Gastroesophageal sphincter (tissue), 4 donors: ENCODE data around the gene GLG1. TPM values are rescaled to one million over a fixed set of nuclear protein-coding genes. Genes with fewer than 3 reads are reported as not detected.

Experiments used
- ATAC-seq: fragments of 150-250 bp; one replicate; pipeline ENCODE4 v1.9.1; 2016; ENCODE audit warnings: mild to moderate bottlenecking, moderate library complexity
- H3K27ac ChIP-seq, 4 donors: fragments of 200-600 bp; sonication (generic) in 3 of 4; 1 replicate in 3 of 4; 2 replicates in 1 of 4; pipeline ENCODE4 v1.5.1; 2016 to 2019
- H3K27me3 ChIP-seq: fragments of 200-600 bp; sonication (generic); one replicate; pipeline ENCODE4 v1.5.1; 2019
- H3K36me3 ChIP-seq, 2 donors: fragments of 200-600 bp; sonication (generic); one replicate each; pipeline ENCODE4 v1.5.1; 2019; ENCODE audit warnings: control low read depth in 1 of 2
- H3K4me1 ChIP-seq, 3 donors: fragments of 200-600 bp; sonication (generic); 1 replicate in 2 of 3; 2 replicates in 1 of 3; pipeline ENCODE4 v1.5.1; 2016 to 2019; ENCODE audit warnings: control low read depth in 2 of 3
- H3K4me3 ChIP-seq, 2 donors: fragments of 200-600 bp; sonication (generic); one replicate each; pipeline ENCODE4 v1.5.1; 2019; ENCODE audit warnings: mild to moderate bottlenecking in 1 of 2, moderate library complexity in 1 of 2
- H3K9me3 ChIP-seq, 3 donors: fragments of 200-600 bp; sonication (generic); one replicate each; pipeline ENCODE4 v1.5.1; 2017 to 2019; ENCODE audit warnings: control low read depth in 2 of 3
- CTCF ChIP-seq, 4 experiments: fragments of 200-600 bp in 2 of 4; fragments of 450-650 bp in 2 of 4; sonication (generic) in 1 of 4; IDR thresholded peaks; one replicate each; pipeline ENCODE4 v1.5.1; 2017 to 2019; ENCODE audit warnings: antibody characterized with exemption in 4 of 4, mild to moderate bottlenecking in 2 of 4, moderate library complexity in 2 of 4
- EP300 ChIP-seq: sonication (generic); formaldehyde crosslinking; IDR thresholded peaks from one replicate; pipeline ENCODE4 v1.6.1; 2017; ENCODE audit warnings: antibody characterized with exemption, mild to moderate bottlenecking
- POLR2A ChIP-seq, 2 donors: fragments of 450-650 bp; IDR thresholded peaks; one replicate each; pipeline ENCODE4 v1.6.1; 2017; ENCODE audit warnings: antibody characterized with exemption in 2 of 2, mild to moderate bottlenecking in 2 of 2, moderate library complexity in 1 of 2
- POLR2AphosphoS5 ChIP-seq: sonication (generic); formaldehyde crosslinking; IDR thresholded peaks from one replicate; pipeline ENCODE4 v1.6.1; 2017; ENCODE audit warnings: antibody characterized with exemption
- WGBS, 2 donors: methylation state at CpG; one replicate each; pipeline ENCODE4 v1.1.5; 2018; ENCODE audit warnings: low coverage in 1 of 2; 5-methylcytosine and 5-hydroxymethylcytosine counted together
- total RNA-seq, 4 donors: library from RNA; depleted of rRNA; stranded (reverse); fragments of >200 nt; gene quantifications; one replicate each; pipeline ENCODE4 v1.1.0, GENCODE V29; 2016

Gene GLG1
- total RNA-seq, 4 donors from 2014 or later = 121 to 151 (median 139) TPM

GRCh38 chr16:74608944-74609343, 2.0 kb upstream of the GLG1 start:
- no peak for ATAC-seq
- Histone ChIP-seq H3K27me3 (no peaks in the 10 kb centered on the region), H3K27ac (no peak overlapping the region), H3K4me3 (no peak overlapping the region), H3K36me3 (no peaks in the 10 kb centered on the region), H3K4me1 (peaks cover 5 to 33% (median 14%) of the 10 kb centered on the region in 3 donors), H3K9me3 (no peaks in the 10 kb centered on the region)
- 81 to 83% methylated on average over 6 of the region's 6 CpGs for WGBS, 2 donors
- TF ChIP-seq POLR2A (IDR thresholded peaks at IDR 0.05) = no peak
- TF ChIP-seq POLR2AphosphoS5 = no peak
- TF ChIP-seq EP300 = no peak
- no peak for TF ChIP-seq CTCF (IDR thresholded peaks at IDR 0.05)

- 57 to 90% methylated on average over 2 to 3 of the region's 6 CpGs for WGBS, 2 donors
- Histone ChIP-seq H3K4me1 (peaks cover 5 to 38% (median 14%) of the 10 kb centered on the region in 3 donors), H3K4me3 (no peak overlapping the region), H3K36me3 (no peaks in the 10 kb centered on the region), H3K27me3 (no peaks in the 10 kb centered on the region), H3K27ac (no peak overlapping the region), H3K9me3 (no peaks in the 10 kb centered on the region)
- ATAC-seq = no peak
- TF ChIP-seq EP300 = no peak
- no peak for TF ChIP-seq POLR2AphosphoS5
- TF ChIP-seq POLR2A (IDR thresholded peaks at IDR 0.05) = no peak
- no peak for TF ChIP-seq CTCF (IDR thresholded peaks at IDR 0.05)
These were observed 1.5 kb upstream of the GLG1 start for GRCh38 chr16:74608381-74608780.

- no peaks in the 10 kb centered on the region for H3K9me3 ChIP-seq
- peaks cover 5 to 42% (median 14%) of the 10 kb centered on the region in 3 donors for H3K4me1 ChIP-seq
- no peak for ATAC-seq
- no peaks in the 10 kb centered on the region for H3K36me3 ChIP-seq
- no peaks in the 10 kb centered on the region for H3K27me3 ChIP-seq
- 58 to 71% methylated on average over 2 to 3 of the region's 6 CpGs for WGBS, 2 donors
- H3K27ac ChIP-seq = peak overlapping the region in 3 of 4 donors; percentile 86 to 98 (median 96)
- H3K4me3 ChIP-seq = no peak overlapping the region
- TF ChIP-seq POLR2A (IDR thresholded peaks at IDR 0.05) (no peak), EP300 (no peak), POLR2AphosphoS5 (no peak), CTCF (IDR thresholded peaks at IDR 0.05) (no peak)
These were observed 1.0 kb upstream of the GLG1 start for GRCh38 chr16:74607962-74608356.

- Histone ChIP-seq H3K27ac (peak overlapping the region; percentile 82 to 98 (median 91)), H3K4me1 (peaks cover 5 to 48% (median 14%) of the 10 kb centered on the region in 3 donors), H3K9me3 (no peaks in the 10 kb centered on the region), H3K36me3 (no peaks in the 10 kb centered on the region), H3K4me3 (peak overlapping the region; percentile 68 to 75), H3K27me3 (no peaks in the 10 kb centered on the region)
- 5 to 11% methylated on average over 10 to 12 of the region's 14 CpGs for WGBS, 2 donors
- TF ChIP-seq CTCF (IDR thresholded peaks at IDR 0.05) = no peak
- TF ChIP-seq EP300 = no peak
- TF ChIP-seq POLR2A (IDR thresholded peaks at IDR 0.05) = no peak
- no peak for TF ChIP-seq POLR2AphosphoS5
- ATAC-seq = no peak
These were observed 522 bp upstream of the GLG1 start for GRCh38 chr16:74607310-74607961.
